ENCODE results near the gene LRRK1.

GRCh38 chr15:100909989-100910955, 8.9 kb upstream of the LRRK1 start:
- TF ChIP-seq CTCF (IDR thresholded peaks at IDR 0.05), result no peak
- TF ChIP-seq POLR2AphosphoS5 (IDR thresholded peaks at IDR 0.05; ENCODE audit: insufficient read depth in 1 of 2, low read depth in 1 of 2), result no peak
- TF ChIP-seq POLR2A (IDR thresholded peaks at IDR 0.05), result no peak
